Activated CD4-positive, alpha-beta memory T cell treated with anti-CD3 and anti-CD28 coated beads, Interleukin-2, amount 10 ng/mL, durations not matched to agents 7 days and 5 days (primary cell): ENCODE results near the gene SEC24A. TPM values are rescaled to one million over a fixed set of nuclear protein-coding genes. Genes with fewer than 3 reads are reported as not detected.
"Not testable (repeated sequence)": the region's sequence is repeated elsewhere in the genome, so short reads cannot be mapped to it uniquely, and the experiment has no call there.

Experiments
- CTCF ChIA-PET: fragments of 350-600 bp; sonication (Branson Sonifier 250); formaldehyde crosslinking; loops from one replicate; lab custom pipeline; 2021; ENCODE audit warnings: antibody characterized with exemption, inconsistent platforms; lab: Charles Lee
- POLR2A ChIA-PET: fragments of 350-600 bp; sonication (Branson Sonifier 250); formaldehyde crosslinking; loops from one replicate; lab custom pipeline; 2021; ENCODE audit warnings: antibody characterized with exemption; lab: Charles Lee
- DNase-seq: peaks from one replicate; pipeline ENCODE4 v3.0.0-alpha.2; 2020
- H3K27ac Mint-ChIP-seq: one replicate; pipeline ENCODE4 v1.8.0; 2021; ENCODE audit warnings: mild to moderate bottlenecking, mixed read lengths
- H3K27me3 Mint-ChIP-seq: one replicate; pipeline ENCODE4 v1.8.0; 2021; ENCODE audit warnings: mixed read lengths
- H3K36me3 Mint-ChIP-seq: one replicate; pipeline ENCODE4 v1.8.0; 2021; ENCODE audit warnings: low read depth, mixed read lengths
- H3K4me1 Mint-ChIP-seq: one replicate; pipeline ENCODE4 v1.8.0; 2021; ENCODE audit warnings: mixed read lengths
- H3K4me3 Mint-ChIP-seq: one replicate; pipeline ENCODE4 v1.8.0; 2021; ENCODE audit warnings: mild to moderate bottlenecking, mixed read lengths
- H3K9me3 Mint-ChIP-seq: one replicate; pipeline ENCODE4 v1.8.0; 2021; ENCODE audit warnings: mixed read lengths
- total RNA-seq, 2 experiments: library from RNA; stranded (reverse); gene quantifications; one replicate each; pipeline ENCODE4 v1.2.3, GENCODE V29; 2021

Gene SEC24A
- 10 to 100 TPM; 29.3 to 29.6 TPM for total RNA-seq

DNA sequence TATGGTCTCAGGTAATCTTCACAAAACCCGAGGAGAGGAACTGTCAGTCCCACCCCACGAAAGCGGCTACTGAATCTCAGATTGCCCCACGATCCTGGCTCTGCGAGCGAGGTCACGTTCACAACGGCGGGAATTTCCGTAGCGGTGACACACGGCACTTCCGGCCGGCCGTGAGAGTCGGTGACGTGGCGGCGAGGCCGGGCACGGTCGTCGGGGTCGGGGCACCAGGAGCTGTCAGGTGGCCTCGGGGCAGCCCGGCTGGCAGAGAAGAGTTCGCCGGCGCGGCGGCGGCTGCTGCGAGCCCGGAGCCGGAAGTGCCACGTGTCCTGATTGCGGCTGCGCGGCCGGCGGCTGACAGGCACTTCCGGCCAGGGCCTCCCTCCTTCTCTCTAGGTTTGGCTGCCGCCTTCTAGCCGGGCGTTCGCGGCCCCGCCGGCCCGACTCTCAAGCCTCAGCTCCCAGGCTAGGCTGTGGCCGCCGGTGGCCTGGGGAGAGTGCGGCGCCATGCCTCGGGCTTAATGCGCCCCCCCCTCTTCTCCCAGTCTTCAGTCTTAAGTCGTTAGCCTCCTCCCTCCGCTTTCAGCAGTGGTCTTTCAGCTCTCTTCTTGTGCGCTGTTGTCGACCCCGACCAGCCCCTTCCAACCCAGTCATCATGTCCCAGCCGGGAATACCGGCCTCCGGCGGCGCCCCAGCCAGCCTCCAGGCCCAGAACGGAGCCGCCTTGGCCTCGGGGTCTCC is at the start of gene SEC24A:
Gene SEC24A (plus strand): TSS at position 361 of the 738 bp plus-strand sequence. CDS start 292 bp downstream, at position 653.
- DNase-seq = peak; percentile 92
- Mint-ChIP-seq H3K27me3 (no peaks in the 10 kb centered on the region), H3K36me3 (peaks cover 19% of the 10 kb centered on the region), H3K27ac (peak within 1 kb of the TSS; percentile 94), H3K4me1 (peaks cover 28% of the 10 kb centered on the region), H3K4me3 (peak within 1 kb of the TSS; percentile 86), H3K9me3 (no peaks in the 10 kb centered on the region)
- POLR2A ChIA-PET = interaction anchor here (0.6 to 4.6 kb wide), 22 partner anchors 9 to 645 kb away, joined by 3 to 86 read pairs (median 6); partner anchors contain the start of genes C5orf24, CAMLG, CDKN2AIPNL and DDX46
- CTCF ChIA-PET = interaction anchor here (0.6 to 1.9 kb wide), 6 partner anchors 9 to 256 kb away, joined by 3 to 15 read pairs (median 6); partner anchors contain the start of genes DDX46 and PCBD2

DNA sequence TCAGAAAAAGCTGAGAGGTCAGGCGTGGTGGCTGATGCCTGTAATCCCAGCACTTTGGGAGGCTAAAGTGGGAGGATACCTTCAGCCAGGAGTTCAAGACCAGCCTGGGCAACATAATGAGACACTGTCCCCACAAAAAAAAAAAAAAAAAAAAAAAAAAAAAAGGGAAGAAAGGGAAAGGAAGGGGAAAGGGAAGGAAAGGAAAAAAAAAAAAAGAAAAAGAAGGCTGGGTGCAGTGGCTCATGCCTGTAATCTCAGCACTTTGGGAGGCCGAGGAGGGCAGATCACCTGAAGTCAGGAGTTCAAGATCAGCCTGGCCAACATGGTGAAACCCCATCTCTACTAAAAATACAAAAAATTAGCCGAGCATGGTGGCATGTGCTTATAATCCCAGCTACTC is 48.8 kb upstream of the SEC24A start:
- H3K27ac Mint-ChIP-seq, H3K4me3 Mint-ChIP-seq, H3K27me3 Mint-ChIP-seq, DNase-seq, H3K9me3 Mint-ChIP-seq: not testable (repeated sequence)
- Mint-ChIP-seq H3K4me1 (peaks cover 28% of the 10 kb centered on the region), H3K36me3 (peaks cover 21% of the 10 kb centered on the region)
- ChIA-PET POLR2A (interaction anchor here (2.5 kb wide), 1 partner anchor 9 kb away, joined by 7 read pairs; no protein-coding TSS in a partner anchor), CTCF (interaction anchor here (0.6 to 0.8 kb wide), 2 partner anchors 13 to 111 kb away, joined by 3 to 4 read pairs; no protein-coding TSS in a partner anchor)

DNA sequence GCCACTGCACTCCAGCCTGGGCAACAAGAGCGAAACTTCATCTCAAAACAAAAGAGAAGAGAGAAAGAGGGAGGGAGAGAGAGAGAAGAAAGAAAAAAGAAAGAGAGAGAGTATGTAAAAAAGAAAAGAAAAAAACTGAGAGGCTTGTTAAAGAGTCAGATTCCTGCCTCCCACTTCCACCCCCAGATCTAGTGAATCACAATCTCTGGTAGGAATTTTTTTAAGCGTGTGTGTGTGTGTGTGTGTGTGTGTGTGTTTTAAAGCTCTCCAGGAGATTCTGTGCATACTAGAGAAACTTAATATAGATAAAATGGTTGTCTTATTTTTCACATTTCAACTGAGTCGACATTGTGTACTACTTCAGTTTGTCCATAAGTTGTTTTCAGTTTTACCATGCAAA is 48.0 kb upstream of the SEC24A start:
- no peak for DNase-seq
- Mint-ChIP-seq H3K27ac (no peak overlapping the region), H3K9me3 (no peaks in the 10 kb centered on the region), H3K4me1 (peaks cover 26% of the 10 kb centered on the region), H3K36me3 (peaks cover 27% of the 10 kb centered on the region), H3K4me3 (no peak overlapping the region), H3K27me3 (no peaks in the 10 kb centered on the region)
- ChIA-PET CTCF (no interaction called here), POLR2A (interaction anchor here (2.5 kb wide), 1 partner anchor 8 kb away, joined by 7 read pairs; no protein-coding TSS in a partner anchor)

DNA sequence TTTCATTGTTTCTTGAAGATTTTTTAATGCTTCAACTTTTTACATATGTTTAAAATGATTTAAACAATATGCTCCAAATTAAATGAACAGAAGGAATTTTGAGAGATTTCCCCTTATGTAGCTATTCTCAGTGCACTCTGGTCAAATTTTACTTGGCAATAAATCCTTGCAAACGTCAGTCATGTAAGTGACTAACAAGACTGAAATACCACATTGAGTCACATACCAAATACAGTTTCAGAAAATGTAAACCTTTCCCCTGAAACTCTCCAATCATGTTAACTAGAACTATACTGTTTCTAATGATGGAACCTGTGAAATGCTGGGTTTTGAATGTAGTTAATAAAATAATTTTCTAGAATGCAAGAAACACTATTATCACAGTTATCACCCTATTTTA is 45.5 kb upstream of the SEC24A start:
- H3K4me1 Mint-ChIP-seq = peaks cover 36% of the 10 kb centered on the region
- DNase-seq = no peak
- H3K9me3 Mint-ChIP-seq = no peaks in the 10 kb centered on the region
- no peaks in the 10 kb centered on the region for H3K27me3 Mint-ChIP-seq
- ChIA-PET POLR2A (no interaction called here), CTCF (interaction anchor here (1.2 to 5.3 kb wide), 2 partner anchors 16 to 192 kb away, joined by 3 to 30 read pairs; partner anchors contain the start of gene CDKN2AIPNL)
- H3K36me3 Mint-ChIP-seq = peaks cover 49% of the 10 kb centered on the region
- no peak overlapping the region for H3K27ac Mint-ChIP-seq
- H3K4me3 Mint-ChIP-seq = no peak overlapping the region

DNA sequence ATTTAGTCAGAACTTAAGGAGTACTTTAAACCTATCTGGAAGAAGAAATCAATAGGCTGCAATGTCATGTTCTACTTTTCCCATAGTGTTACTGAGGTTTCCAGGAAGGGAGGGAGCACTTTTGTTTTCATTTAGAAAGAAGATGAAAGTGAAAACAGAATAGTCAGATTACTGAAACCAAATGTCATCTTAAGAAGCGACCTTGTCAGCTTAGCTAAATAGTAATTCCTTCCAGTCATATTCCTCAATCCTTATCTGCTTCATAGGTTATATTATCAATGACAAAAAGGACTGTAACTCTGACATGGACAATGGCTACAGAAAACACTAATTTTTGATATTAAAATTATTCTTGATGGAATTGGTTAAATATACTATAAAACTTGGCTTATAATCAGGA is 43.7 kb upstream of the SEC24A start:
- H3K4me3 Mint-ChIP-seq = no peak overlapping the region
- CTCF ChIA-PET = interaction anchor here (0.7 to 5.3 kb wide), 3 partner anchors 18 to 301 kb away, joined by 3 to 30 read pairs (median 5); no protein-coding TSS in a partner anchor
- H3K36me3 Mint-ChIP-seq = peaks cover 67% of the 10 kb centered on the region
- no peaks in the 10 kb centered on the region for H3K9me3 Mint-ChIP-seq
- no peak for DNase-seq
- peak overlapping the region; percentile 50 for H3K27ac Mint-ChIP-seq
- H3K27me3 Mint-ChIP-seq = no peaks in the 10 kb centered on the region
- H3K4me1 Mint-ChIP-seq = peaks cover 53% of the 10 kb centered on the region
- POLR2A ChIA-PET = interaction anchor here (0.9 to 2.2 kb wide), 5 partner anchors 18 to 428 kb away, joined by 3 to 6 read pairs (median 5); partner anchors contain the start of genes PPP2CA, SAR1B and SKP1

DNA sequence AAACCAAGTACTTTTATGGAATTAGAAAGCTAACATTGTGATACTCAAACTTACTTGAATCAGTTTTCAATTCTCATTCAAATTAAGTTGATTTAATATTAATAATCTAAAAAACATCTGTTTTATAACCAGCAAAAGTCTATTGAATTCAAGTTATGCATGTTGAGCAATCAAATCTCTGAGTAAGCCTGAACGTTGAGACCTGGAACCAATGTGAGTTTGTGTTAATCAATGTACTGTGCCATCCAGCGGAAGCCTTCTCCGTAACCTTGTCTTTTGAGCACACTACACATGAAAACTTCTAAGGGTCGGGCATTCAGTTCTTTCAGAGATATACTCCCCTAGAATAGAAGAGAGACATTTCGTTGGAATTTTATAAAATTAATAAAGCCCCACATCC is 41.9 kb upstream of the SEC24A start:
- peaks cover 61% of the 10 kb centered on the region for H3K4me1 Mint-ChIP-seq
- no peaks in the 10 kb centered on the region for H3K27me3 Mint-ChIP-seq
- POLR2A ChIA-PET = interaction anchor here (1.0 to 2.2 kb wide), 2 partner anchors 20 to 82 kb away, joined by 3 to 6 read pairs; no protein-coding TSS in a partner anchor
- peaks cover 77% of the 10 kb centered on the region for H3K36me3 Mint-ChIP-seq
- no peak overlapping the region for H3K4me3 Mint-ChIP-seq
- no peak overlapping the region for H3K27ac Mint-ChIP-seq
- no peaks in the 10 kb centered on the region for H3K9me3 Mint-ChIP-seq
- CTCF ChIA-PET = interaction anchor here (0.7 to 5.3 kb wide), 8 partner anchors 9 to 460 kb away, joined by 3 to 30 read pairs (median 3); no protein-coding TSS in a partner anchor
- no peak for DNase-seq

DNA sequence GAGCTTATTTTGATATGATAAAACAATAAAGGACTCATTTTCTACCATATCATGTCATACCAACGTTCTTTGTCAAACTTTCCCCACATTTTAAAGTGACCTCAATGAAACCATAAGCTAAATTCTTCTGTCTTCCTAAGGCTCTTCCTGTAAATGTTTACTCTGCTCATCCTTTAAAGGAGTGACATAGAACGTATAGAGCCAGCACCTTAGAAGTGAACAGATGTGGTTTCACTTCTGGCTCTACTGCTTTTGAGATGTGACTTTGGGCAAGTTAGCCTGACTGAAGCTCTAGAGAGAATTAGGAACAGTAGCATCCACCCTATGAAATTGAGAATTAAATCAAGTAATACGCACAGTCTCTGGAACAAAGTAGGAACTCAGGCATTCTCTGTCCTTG is 40.0 kb upstream of the SEC24A start:
- ChIA-PET POLR2A (interaction anchor here (0.5 to 3.7 kb wide), 13 partner anchors 9 to 432 kb away, joined by 3 to 19 read pairs (median 6); partner anchors contain the start of genes JADE2, PPP2CA, SEC24A and SKP1), CTCF (interaction anchor here (0.7 to 3.4 kb wide), 7 partner anchors 11 to 329 kb away, joined by 3 to 29 read pairs (median 5); partner anchors contain the start of gene SAR1B)
- H3K4me3 Mint-ChIP-seq = peak overlapping the region; percentile 25
- no peaks in the 10 kb centered on the region for H3K9me3 Mint-ChIP-seq
- H3K36me3 Mint-ChIP-seq = peaks cover 78% of the 10 kb centered on the region
- H3K4me1 Mint-ChIP-seq = peaks cover 53% of the 10 kb centered on the region
- H3K27me3 Mint-ChIP-seq = no peaks in the 10 kb centered on the region
- no peak for DNase-seq
- H3K27ac Mint-ChIP-seq = peak overlapping the region; percentile 92

DNA sequence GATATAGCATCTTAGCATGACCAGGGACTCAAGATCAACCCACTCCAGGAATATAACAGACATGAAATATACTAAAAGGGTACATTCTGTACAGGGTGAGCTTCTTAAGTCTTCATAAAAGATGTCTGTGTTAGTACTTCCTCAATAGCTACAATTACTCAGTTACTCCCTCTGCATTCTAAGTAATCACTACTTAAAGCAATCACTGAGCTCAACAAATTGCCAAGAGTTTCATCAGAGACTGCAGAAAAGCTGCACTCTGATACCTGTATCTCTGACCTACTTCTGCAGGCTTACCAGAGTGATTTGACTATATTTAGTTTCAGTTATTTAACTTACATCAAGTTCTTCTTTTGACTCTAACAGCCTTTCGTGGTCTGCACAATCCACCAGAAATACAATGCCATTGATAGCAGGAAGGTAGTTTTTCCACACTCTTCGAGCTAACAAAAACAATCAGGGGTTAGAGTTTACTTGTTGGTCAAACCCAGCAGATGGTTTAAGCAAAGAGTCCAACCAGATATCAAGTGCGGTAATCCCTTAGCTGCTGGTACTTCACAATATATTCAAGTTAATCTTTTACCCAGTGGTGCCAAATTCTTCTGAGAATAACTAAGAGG is 39.2 kb upstream of the SEC24A start:
- ChIA-PET CTCF (interaction anchor here (0.7 to 3.4 kb wide), 7 partner anchors 13 to 330 kb away, joined by 3 to 29 read pairs (median 3); partner anchors contain the start of gene SAR1B), POLR2A (interaction anchor here (1.0 to 3.7 kb wide), 14 partner anchors 9 to 432 kb away, joined by 3 to 19 read pairs (median 6); partner anchors contain the start of genes DDX46, JADE2, PPP2CA and SEC24A)
- no peak for DNase-seq
- peak overlapping the region; percentile 92 for H3K27ac Mint-ChIP-seq
- no peaks in the 10 kb centered on the region for H3K9me3 Mint-ChIP-seq
- H3K4me3 Mint-ChIP-seq = peak overlapping the region; percentile 21
- H3K27me3 Mint-ChIP-seq = no peaks in the 10 kb centered on the region
- peaks cover 77% of the 10 kb centered on the region for H3K36me3 Mint-ChIP-seq
- peaks cover 52% of the 10 kb centered on the region for H3K4me1 Mint-ChIP-seq

DNA sequence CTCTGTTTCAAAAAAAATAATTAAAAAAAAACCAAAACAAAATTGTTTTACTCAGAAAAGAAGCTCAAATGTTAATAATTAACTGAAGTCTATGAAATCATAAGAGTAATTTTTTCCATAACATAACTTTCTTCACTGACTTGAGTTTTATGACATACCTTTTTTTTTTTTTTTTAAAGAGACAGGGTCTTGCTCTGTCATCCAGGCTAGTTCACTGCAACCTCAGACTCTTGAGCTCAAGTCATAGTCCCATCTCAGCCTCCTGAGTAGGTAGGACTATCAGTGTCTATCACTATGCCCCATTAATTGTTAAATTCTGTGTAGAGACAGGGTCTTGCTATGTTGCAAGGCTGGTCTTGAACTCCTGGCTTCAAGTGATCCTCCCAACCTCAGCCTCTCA is 37.9 kb upstream of the SEC24A start:
- Mint-ChIP-seq H3K27ac (no peak overlapping the region), H3K36me3 (peaks cover 71% of the 10 kb centered on the region), H3K27me3 (no peaks in the 10 kb centered on the region), H3K9me3 (no peaks in the 10 kb centered on the region), H3K4me1 (peaks cover 45% of the 10 kb centered on the region), H3K4me3 (no peak overlapping the region)
- POLR2A ChIA-PET = interaction anchor here (1.7 to 3.7 kb wide), 2 partner anchors 10 to 38 kb away, joined by 6 to 19 read pairs; partner anchors contain the start of gene SEC24A
- no peak for DNase-seq
- CTCF ChIA-PET = no interaction called here

DNA sequence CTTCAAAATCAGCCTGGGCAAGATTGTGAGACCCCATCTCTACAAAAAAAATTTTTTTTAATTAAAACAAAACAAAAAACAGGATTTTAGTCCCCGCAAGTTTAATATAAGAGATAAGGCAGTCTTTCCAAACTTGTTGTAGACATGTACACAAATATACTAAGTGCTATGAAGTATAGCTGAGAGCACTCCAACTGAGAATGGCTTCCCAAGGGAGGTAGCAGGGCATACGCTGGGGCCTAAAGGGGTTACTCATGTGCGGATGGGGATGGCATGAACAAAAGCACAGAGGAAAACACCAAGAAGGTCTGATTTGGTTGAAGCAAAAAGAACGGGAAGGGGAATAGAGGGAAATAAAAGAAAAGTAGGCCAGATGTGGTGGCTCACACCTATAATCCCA is 37.1 kb upstream of the SEC24A start:
- Mint-ChIP-seq H3K9me3 (no peaks in the 10 kb centered on the region), H3K27ac (no peak overlapping the region), H3K4me1 (peaks cover 43% of the 10 kb centered on the region), H3K4me3 (no peak overlapping the region), H3K36me3 (peaks cover 66% of the 10 kb centered on the region), H3K27me3 (no peaks in the 10 kb centered on the region)
- DNase-seq = no peak
- POLR2A ChIA-PET = no interaction called here
- CTCF ChIA-PET = no interaction called here

DNA sequence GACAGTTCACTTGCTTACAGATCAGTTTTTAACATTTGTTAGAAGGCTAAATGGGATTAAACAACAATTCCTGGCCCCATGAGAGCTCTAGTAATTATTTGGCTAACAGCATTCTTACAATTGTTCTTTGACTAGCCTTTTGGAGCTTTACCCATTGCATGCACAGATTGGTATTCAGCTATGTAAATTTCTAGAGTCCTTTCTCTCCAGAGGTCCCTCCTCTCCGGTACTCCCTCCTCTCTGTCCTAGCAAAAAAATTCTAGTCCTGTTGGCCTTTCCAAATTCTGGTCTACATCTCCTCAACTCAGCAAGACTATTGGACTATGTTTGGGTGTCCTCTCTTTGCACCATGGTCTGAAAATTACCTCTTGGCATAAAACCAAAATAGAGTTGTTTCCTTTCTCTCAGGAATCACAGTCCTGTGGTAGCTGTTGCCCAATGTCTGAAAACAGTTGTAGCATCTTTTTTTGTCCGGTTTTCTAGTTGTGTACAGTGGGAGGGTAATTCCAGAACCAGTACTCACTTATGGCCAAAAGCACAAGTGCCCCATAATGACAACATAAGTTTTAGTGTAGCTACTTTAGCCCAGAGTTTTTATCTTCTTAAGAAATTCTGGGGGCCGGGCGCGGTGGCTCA is 34.0 kb upstream of the SEC24A start:
- H3K4me3 Mint-ChIP-seq = no peak overlapping the region
- POLR2A ChIA-PET = interaction anchor here (1.2 kb wide), 1 partner anchor 18 kb away, joined by 4 read pairs; no protein-coding TSS in a partner anchor
- no peaks in the 10 kb centered on the region for H3K27me3 Mint-ChIP-seq
- peaks cover 21% of the 10 kb centered on the region for H3K4me1 Mint-ChIP-seq
- H3K9me3 Mint-ChIP-seq = no peaks in the 10 kb centered on the region
- H3K27ac Mint-ChIP-seq = no peak overlapping the region
- CTCF ChIA-PET = interaction anchor here (0.6 kb wide), 1 partner anchor 9 kb away, joined by 3 read pairs; no protein-coding TSS in a partner anchor
- DNase-seq = no peak
- peaks cover 47% of the 10 kb centered on the region for H3K36me3 Mint-ChIP-seq

DNA sequence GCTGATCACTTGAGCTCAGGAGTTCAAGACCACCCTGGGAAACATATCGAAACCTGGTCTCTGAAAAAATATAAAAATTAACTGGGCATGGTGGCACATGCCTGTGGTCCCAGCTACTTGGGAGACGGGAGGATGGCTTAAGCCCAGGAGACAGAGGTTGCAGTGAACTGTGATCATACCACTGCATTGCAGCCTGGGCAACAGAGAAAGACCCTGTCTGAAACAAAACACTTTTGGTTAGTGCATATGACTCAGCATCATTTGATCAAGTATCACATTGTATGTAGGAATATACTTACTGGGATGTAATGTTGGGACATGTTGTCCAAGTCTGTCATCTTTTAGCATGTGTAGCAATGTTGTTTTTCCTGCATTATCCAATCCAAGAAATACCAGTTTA is 28.0 kb upstream of the SEC24A start:
- Mint-ChIP-seq H3K4me1 (peaks cover 8% of the 10 kb centered on the region), H3K36me3 (peaks cover 49% of the 10 kb centered on the region), H3K4me3 (no peak overlapping the region), H3K27ac (no peak overlapping the region), H3K27me3 (no peaks in the 10 kb centered on the region), H3K9me3 (no peaks in the 10 kb centered on the region)
- ChIA-PET CTCF (interaction anchor here (0.7 to 1.3 kb wide), 3 partner anchors 11 to 78 kb away, joined by 3 to 6 read pairs (median 5); no protein-coding TSS in a partner anchor), POLR2A (interaction anchor here (1.5 to 2.6 kb wide), 2 partner anchors 10 to 11 kb away, joined by 6 read pairs; no protein-coding TSS in a partner anchor)
- no peak for DNase-seq
